OCI-LY1 (cell line): ENCODE results near the gene MCC.

Experiments used
- EZH2 ChIP-seq: fragments of 200-600 bp; sonication (generic), shearing (Covaris generic); IDR thresholded peaks from 2 replicates; pipeline ENCODE4 v1.8.0; 2017; ENCODE audit warnings: borderline replicate concordance, mixed run types, mild to moderate bottlenecking, antibody characterized with exemption, low read length, moderate library complexity, mixed read lengths
- TF ChIP-seq, protein P1 (sequence below): fragments of 200-600 bp; sonication (generic), shearing (Covaris generic); IDR thresholded peaks from 2 replicates; pipeline ENCODE4 v1.5.1; 2017; ENCODE audit warnings: mild to moderate bottlenecking, antibody characterized with exemption, low read length, moderate library complexity, mixed read lengths

DNA sequence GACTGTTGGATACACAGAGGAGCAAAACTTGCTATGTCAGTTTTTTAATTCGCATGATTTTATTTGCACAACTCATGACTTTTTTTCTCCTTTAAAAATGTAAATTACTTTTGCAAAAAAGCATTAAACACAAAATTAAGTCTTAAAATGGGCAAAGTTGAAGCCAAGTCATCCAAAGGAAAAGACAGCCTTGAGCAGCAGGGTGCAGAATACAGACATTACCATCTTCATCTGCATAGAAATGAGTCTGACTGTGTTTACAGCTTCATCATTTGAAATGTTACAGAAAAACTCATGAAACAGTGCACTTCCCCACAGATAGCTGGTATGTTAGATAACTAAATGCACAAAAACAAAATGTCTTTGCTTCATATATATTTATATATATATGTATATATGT lies 154.8 kb downstream of the MCC start:
- TF ChIP-seq, protein P1, sequence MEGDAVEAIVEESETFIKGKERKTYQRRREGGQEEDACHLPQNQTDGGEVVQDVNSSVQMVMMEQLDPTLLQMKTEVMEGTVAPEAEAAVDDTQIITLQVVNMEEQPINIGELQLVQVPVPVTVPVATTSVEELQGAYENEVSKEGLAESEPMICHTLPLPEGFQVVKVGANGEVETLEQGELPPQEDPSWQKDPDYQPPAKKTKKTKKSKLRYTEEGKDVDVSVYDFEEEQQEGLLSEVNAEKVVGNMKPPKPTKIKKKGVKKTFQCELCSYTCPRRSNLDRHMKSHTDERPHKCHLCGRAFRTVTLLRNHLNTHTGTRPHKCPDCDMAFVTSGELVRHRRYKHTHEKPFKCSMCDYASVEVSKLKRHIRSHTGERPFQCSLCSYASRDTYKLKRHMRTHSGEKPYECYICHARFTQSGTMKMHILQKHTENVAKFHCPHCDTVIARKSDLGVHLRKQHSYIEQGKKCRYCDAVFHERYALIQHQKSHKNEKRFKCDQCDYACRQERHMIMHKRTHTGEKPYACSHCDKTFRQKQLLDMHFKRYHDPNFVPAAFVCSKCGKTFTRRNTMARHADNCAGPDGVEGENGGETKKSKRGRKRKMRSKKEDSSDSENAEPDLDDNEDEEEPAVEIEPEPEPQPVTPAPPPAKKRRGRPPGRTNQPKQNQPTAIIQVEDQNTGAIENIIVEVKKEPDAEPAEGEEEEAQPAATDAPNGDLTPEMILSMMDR = no peak
- no peak for TF ChIP-seq EZH2
